NT2/D1 (cell line): ENCODE data around the gene KMT2C.

Source experiments
- DNase-seq: peaks from one replicate; pipeline ENCODE4 v3.0.0-alpha.2; 2011; ENCODE audit warnings: low read depth, low spot score
- H3K27me3 ChIP-seq: 2 replicates; pipeline ENCODE4 v1.6.0; 2011; ENCODE audit warnings: mild to moderate bottlenecking; ENCODE audit not compliant: insufficient read length, insufficient read depth
- H3K36me3 ChIP-seq: 2 replicates; pipeline ENCODE4 v1.6.1; 2011; ENCODE audit warnings: mild to moderate bottlenecking, low read length, mixed read lengths; ENCODE audit not compliant: insufficient read depth, insufficient read length
- H3K4me1 ChIP-seq: 2 replicates; pipeline ENCODE4 v1.5.1; 2011; ENCODE audit not compliant: insufficient read depth, insufficient read length
- H3K4me3 ChIP-seq: 2 replicates; pipeline ENCODE4 v1.5.1; 2011; ENCODE audit warnings: low read depth; ENCODE audit not compliant: insufficient read length
- H3K9ac ChIP-seq: 2 replicates; pipeline ENCODE4 v1.6.0; 2011; ENCODE audit warnings: low read depth; ENCODE audit not compliant: insufficient read length
- H3K9me3 ChIP-seq: 2 replicates; pipeline ENCODE4 v1.5.1; 2011; ENCODE audit warnings: mild to moderate bottlenecking, low read length; ENCODE audit not compliant: insufficient read depth
- SUZ12 ChIP-seq: IDR thresholded peaks from 2 replicates; pipeline ENCODE4 v1.6.1; 2011; ENCODE audit not compliant: insufficient read length, insufficient read depth; ENCODE audit errors: extremely low read depth
- YY1 ChIP-seq: IDR thresholded peaks from 2 replicates; pipeline ENCODE4 v1.6.1; 2011; ENCODE audit not compliant: insufficient read length, insufficient read depth
- ZNF274 ChIP-seq: IDR thresholded peaks from 2 replicates; pipeline ENCODE4 v1.6.1; 2011; ENCODE audit warnings: mild to moderate bottlenecking, low read depth, low read length

Gene KMT2C

DNA sequence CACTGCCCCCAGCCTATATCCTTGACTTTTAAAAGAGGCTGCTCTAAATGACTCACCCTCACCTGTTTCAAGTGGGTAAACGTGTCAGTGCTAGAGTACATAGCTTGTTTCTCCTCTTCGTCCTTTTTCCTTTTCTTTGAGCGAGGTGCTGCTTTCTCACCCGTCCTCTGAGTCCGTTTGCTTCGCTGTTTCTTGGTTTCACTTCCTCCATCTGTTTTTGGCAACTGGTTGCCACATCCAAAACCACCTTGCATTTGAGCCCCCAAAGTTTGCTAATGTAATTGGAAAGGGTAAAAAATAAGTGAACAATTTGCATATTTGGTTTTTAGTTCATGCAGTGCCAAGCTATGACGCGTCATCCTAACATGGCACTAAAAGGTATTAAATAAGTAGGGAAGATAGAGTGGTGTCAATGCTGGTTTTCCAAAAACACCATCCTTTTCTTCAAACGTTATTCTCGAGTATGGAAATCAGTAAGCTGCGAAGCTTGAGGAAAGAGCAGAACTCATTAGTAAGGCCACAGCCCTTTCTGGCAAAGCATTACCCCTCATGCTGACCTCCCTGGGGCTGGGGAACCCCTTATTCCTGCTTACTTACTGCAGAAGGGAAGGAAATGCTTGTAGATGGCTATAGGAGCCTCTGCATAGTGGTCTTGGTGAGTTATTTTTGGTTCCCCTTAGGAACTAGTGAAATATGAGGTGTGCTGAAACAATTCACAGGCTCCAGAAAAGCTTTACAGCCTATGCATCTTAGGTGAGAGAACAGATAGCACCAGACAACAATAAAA, 276.8 kb downstream of the KMT2C start:
- no peaks in the 10 kb centered on the region for H3K9me3 ChIP-seq
- peaks cover 58% of the 10 kb centered on the region for H3K36me3 ChIP-seq
- no peaks in the 10 kb centered on the region for H3K4me1 ChIP-seq
- DNase-seq = no peak
- H3K4me3 ChIP-seq = no peak overlapping the region
- no peak overlapping the region for H3K9ac ChIP-seq
- H3K27me3 ChIP-seq = no peaks in the 10 kb centered on the region
- TF ChIP-seq ZNF274 (no peak), YY1 (no peak), SUZ12 (no peak)

DNA sequence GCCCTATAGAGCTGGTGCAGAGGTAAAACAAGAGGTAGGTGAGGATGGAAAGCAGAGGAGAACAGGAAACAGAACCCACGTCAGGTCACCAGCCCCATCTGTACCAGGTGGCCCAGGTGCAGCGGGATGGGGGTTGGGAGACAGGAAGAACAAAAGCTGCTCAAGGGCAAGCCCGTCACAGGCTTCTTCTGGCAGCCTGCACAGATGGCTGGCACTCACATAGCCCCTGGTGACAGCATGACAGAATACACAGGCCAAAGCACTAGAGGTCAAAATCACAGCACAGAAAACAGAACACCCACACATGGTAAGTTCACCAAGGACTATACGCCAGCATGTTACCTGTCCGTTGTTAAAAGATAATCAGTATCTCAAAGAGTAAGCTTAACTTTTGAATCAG, 283.5 kb downstream of the KMT2C start:
- Histone ChIP-seq H3K27me3 (no peaks in the 10 kb centered on the region), H3K4me1 (no peaks in the 10 kb centered on the region), H3K9ac (no peak overlapping the region), H3K4me3 (no peak overlapping the region), H3K36me3 (peaks cover 60% of the 10 kb centered on the region), H3K9me3 (no peaks in the 10 kb centered on the region)
- no peak for DNase-seq
- TF ChIP-seq YY1 = no peak
- TF ChIP-seq ZNF274 = no peak
- no peak for TF ChIP-seq SUZ12

DNA sequence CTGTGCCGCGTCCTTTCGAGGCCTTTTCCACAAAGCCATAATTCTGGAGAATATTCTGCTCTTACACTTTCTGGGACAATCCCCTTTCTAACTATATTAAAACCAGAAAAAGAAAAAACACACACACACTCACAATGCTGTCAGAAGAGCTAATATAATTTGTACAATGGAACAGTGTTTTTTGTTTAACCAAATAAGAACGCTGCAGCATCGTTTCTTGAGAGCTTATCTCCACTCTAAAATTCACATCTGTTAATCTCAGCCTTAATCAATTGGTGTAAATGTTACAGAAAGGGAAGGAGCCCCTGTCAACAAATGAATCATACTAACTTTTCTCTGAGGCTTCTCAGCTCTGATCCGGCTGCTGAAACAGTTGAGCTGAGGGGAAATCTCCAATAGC, 286.4 kb downstream of the KMT2C start:
- peaks cover 63% of the 10 kb centered on the region for H3K36me3 ChIP-seq
- no peaks in the 10 kb centered on the region for H3K27me3 ChIP-seq

DNA sequence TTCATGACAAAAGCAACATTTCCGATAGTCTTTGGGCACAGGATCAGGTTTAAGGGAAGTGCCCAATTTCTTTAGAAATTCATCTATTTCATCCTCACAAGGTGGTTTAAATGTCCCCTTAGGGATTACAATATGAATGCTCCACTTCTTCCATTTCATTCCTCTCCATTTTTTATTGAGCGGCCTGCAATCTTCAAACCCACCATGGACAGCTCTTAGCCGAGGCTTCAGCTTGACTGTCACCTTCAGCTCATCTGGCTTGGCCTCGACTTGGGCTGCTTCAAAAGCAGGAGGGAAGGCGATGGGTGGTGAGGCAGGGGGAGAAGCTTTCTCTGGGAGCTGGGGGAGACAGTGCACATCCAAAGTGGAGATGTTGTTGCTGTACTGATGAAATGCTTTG, 287.1 kb downstream of the KMT2C start:
- H3K9me3 ChIP-seq = no peaks in the 10 kb centered on the region
- no peak for TF ChIP-seq ZNF274
- TF ChIP-seq YY1 = no peak
- TF ChIP-seq SUZ12 = no peak
- H3K36me3 ChIP-seq = peaks cover 62% of the 10 kb centered on the region
- no peak overlapping the region for H3K4me3 ChIP-seq
- no peak overlapping the region for H3K9ac ChIP-seq
- no peaks in the 10 kb centered on the region for H3K27me3 ChIP-seq
- DNase-seq = no peak
- no peaks in the 10 kb centered on the region for H3K4me1 ChIP-seq

More for the DNA sequence above, 286.4 kb downstream of the KMT2C start:
- Histone ChIP-seq H3K4me3 (no peak overlapping the region), H3K4me1 (no peaks in the 10 kb centered on the region), H3K9ac (no peak overlapping the region), H3K9me3 (no peaks in the 10 kb centered on the region)
- TF ChIP-seq YY1 (no peak), ZNF274 (no peak), SUZ12 (no peak)
- no peak for DNase-seq

DNA sequence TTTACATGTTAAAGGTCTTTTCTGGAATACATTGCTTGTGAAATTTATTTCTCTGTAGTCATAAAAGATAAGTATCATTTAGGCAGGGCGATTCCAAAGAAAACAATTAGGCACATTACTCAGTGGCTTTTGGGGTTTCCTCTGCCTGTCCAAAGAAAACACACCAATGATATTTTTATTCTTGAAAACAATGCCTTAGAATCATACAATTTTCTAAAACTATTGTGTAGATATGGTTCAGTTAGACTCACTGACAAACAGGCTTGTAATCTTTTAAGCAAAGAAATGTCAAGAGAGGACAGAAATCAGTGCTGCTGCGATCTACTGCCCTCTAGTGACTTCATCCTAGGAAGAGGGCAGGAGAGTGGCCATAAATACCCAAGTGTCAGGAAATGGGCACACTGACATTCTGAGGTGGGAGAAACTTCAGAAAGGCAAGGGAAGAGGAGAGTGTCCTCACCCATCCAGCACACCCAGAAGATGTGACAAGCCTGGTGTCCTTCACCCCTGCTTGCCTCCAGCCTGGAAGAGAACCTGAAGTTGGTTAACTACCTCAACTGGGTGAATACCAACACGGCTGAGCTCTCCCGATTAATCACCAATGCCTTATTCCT, 289.8 kb downstream of the KMT2C start:
- H3K9ac ChIP-seq = no peak overlapping the region
- DNase-seq = peak; percentile 36
- H3K4me1 ChIP-seq = no peaks in the 10 kb centered on the region
- H3K27me3 ChIP-seq = no peaks in the 10 kb centered on the region
- peaks cover 47% of the 10 kb centered on the region for H3K36me3 ChIP-seq
- H3K9me3 ChIP-seq = no peaks in the 10 kb centered on the region
- no peak overlapping the region for H3K4me3 ChIP-seq
- TF ChIP-seq YY1 (no peak), SUZ12 (no peak), ZNF274 (no peak)

DNA sequence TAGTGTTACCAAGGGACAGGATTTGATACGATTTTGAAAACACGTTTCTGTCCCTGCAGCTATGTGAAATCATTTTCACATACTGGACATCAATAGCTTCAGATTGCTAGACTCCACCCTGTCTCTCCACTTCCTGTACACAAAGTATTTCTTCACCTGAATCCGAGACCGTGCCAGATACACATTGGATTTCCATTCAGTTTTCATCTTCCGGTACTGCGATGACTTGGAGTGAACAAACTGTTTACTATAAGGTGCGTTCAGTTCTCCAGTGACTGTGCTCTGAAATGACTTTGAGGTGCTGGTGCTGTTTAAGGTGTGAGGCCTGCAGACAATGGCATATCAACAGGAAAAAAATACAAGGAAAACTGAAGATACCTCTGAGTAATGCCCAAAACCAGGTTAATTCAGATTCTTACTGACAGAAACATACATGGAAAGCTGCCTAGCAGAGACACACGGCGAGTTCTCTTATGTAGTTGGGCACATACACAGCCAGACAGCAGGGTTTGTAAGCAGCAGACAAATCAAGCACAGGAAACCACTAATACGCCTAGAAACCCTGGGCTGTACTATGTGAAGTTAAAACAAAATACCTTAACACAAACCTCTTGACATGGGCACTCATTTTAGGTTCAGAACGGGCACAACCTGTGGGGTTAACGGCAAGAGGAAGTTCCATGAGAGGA, 291.1 kb downstream of the KMT2C start:
- H3K9me3 ChIP-seq = no peaks in the 10 kb centered on the region
- peaks cover 42% of the 10 kb centered on the region for H3K36me3 ChIP-seq
- no peak overlapping the region for H3K4me3 ChIP-seq
- H3K9ac ChIP-seq = no peak overlapping the region
- H3K4me1 ChIP-seq = no peaks in the 10 kb centered on the region
- no peaks in the 10 kb centered on the region for H3K27me3 ChIP-seq
- TF ChIP-seq ZNF274 = no peak
- no peak for TF ChIP-seq SUZ12
- no peak for TF ChIP-seq YY1
- DNase-seq = no peak

DNA sequence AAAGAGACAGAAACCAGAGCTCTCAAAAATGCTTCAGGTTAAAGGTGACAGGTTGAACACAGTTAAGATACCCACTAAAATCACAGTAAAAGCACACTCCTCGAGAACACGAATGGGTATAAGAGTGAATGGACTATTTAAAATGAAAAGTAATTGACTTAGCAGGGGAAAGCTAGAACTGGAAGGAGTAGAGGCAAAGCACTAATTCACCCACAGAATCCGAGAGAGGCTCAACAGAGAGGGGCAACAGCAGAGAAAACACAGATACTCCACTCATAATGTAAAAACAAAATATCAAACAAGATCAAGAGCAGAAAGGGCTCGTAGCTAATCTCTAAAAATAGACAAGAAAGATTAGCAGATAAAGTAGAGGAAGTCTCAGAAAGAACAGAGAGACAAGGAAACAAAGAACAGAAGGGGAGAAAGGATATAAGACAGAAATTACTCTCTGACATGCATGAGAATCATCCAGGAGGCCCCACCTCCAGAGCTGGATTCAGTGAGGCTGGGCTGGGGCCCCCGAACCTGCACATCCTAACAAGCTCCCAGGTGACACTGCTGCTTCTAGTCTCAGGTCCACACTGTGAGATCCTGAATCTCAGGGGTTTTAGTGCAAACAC, 292.7 kb downstream of the KMT2C start:
- TF ChIP-seq SUZ12 = no peak
- no peak for TF ChIP-seq YY1
- no peak for TF ChIP-seq ZNF274
- peaks cover 45% of the 10 kb centered on the region for H3K36me3 ChIP-seq
- no peak overlapping the region for H3K4me3 ChIP-seq
- no peak overlapping the region for H3K9ac ChIP-seq
- no peaks in the 10 kb centered on the region for H3K27me3 ChIP-seq
- H3K4me1 ChIP-seq = no peaks in the 10 kb centered on the region
- no peaks in the 10 kb centered on the region for H3K9me3 ChIP-seq
- no peak for DNase-seq
